Astrocyte of the spinal cord (primary cell): ENCODE measurements around the gene C16orf82.

Experiments
- DNase-seq: peaks from one replicate; pipeline ENCODE4 v3.0.0; 2011; ENCODE audit warnings: low read depth, low spot score
- H3K4me3 ChIP-seq: 2 replicates; pipeline ENCODE4 v1.5.1; 2011; ENCODE audit warnings: low read depth, mild to moderate bottlenecking, low read length, moderate library complexity
- in situ Hi-C: cut with HindIII; loops from 2 replicates; pipeline ENCODE4 v1.10.0; 2017; ENCODE audit warnings: low sequenced_read_pairs
- TF ChIP-seq, protein P1 (sequence below): IDR thresholded peaks from 2 replicates; pipeline ENCODE4 v1.5.1; 2012; ENCODE audit warnings: low read depth, mild to moderate bottlenecking, low read length, inconsistent platforms

The C16orf82 gene

DNA sequence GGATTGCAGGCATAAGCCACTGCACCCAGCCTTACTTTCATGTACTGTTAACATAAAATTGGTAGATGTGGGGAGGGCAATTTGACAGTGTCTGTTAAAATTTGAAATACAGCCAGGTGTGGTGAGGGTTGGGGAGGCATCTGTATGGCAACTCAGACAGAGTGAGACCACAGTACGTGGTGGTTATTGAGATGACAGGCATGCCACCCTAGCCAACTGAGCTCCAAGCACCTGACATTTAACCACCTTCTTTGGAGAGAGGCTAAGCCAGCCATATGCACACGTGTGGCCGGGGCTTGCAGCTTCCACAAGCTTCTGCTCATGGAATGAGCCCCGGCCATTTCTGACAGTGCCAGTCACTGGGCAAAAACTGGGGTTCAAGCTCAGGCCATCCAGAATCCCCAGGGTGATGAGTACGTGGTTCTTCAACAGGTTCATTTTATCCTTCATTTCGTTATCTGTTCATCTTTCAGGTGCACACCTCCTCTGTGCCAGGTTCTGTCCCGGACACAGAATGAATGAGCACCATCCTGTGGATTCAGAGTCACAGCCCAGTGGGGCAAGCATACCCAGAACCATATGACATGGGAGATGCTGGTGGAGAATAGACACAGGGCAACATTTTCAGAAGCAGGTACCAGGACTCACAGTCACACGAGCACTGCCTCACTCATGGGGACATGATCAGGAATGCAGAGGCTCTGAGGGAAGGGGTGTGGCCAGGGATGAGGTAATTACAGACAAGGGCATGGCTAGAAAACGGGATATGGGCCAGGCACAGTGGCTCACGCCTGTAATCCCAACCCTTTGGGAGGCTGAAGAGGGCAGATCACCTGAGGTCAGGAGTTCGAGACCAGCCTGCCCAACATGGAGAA is 36.2 kb downstream of the C16orf82 start:
- H3K4me3 ChIP-seq, result no peak overlapping the region
- in situ Hi-C loops, result no loop called here
- TF ChIP-seq, protein P1, sequence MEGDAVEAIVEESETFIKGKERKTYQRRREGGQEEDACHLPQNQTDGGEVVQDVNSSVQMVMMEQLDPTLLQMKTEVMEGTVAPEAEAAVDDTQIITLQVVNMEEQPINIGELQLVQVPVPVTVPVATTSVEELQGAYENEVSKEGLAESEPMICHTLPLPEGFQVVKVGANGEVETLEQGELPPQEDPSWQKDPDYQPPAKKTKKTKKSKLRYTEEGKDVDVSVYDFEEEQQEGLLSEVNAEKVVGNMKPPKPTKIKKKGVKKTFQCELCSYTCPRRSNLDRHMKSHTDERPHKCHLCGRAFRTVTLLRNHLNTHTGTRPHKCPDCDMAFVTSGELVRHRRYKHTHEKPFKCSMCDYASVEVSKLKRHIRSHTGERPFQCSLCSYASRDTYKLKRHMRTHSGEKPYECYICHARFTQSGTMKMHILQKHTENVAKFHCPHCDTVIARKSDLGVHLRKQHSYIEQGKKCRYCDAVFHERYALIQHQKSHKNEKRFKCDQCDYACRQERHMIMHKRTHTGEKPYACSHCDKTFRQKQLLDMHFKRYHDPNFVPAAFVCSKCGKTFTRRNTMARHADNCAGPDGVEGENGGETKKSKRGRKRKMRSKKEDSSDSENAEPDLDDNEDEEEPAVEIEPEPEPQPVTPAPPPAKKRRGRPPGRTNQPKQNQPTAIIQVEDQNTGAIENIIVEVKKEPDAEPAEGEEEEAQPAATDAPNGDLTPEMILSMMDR, result no peak
- no peak for DNase-seq

DNA sequence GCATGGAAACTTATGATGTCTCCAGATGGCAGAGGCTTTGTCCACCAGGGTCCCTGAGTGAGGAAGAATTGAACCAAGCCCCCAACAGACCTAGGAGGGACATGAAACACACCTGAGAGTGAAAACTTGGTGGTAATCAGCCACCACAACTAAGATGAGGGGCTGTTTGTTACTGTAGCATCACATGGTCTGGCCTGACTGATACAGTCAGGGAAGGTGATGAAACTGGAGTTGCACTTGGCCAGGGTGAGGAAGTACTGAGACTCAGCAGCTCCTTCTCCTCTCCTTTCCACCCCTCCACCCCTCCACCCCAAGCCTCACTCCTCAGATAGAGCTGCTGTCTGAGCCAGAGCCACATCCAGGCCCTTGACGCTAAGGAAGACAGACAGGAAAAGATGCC is 37.2 kb downstream of the C16orf82 start:
- TF ChIP-seq, protein P1, result no peak
- in situ Hi-C loops, result no loop called here
- DNase-seq, result no peak
- no peak overlapping the region for H3K4me3 ChIP-seq

DNA sequence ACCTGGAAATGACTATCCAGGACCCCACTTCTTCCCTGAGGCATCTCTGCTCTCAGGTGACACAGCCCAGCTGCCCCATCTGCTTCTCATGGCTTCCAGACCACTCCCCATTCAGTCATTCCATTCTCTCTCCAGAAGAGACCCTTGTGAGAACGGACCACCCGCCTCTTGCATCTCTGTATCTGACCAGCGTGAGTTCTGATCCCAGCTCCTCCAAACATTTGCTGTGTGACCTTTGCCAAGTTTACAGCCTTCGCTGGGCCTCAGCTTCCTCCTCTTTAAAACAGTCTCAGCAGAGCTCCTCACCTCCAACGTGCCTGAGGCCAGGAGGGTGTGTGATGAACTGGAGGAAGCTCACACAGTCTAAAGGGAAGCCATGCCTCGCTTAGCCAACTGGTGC is 39.6 kb downstream of the C16orf82 start:
- no peak for DNase-seq
- TF ChIP-seq, protein P1, result no peak

DNA sequence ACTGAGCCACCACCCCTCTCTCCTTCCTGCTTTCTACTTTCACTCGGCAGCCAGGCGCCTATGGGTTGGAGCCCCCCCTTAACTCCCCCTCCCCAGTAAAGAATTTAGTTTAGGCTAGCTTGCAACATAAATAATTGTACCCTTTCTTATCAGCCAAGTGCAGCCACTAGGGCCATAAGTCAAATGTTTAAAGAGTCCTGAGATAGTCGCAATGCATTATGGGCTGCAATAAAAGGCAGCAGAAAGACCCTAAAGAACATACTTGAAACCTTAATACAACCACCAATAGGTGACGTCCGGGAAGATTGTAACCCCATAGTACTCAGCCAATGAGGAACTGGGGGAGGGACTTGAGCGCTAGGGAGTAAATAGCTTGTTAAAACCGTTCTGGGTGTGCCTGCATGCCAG is 40.5 kb downstream of the C16orf82 start:
- in situ Hi-C loops, result no loop called here
- no peak for DNase-seq
- no peak overlapping the region for H3K4me3 ChIP-seq
- TF ChIP-seq, protein P1, result no peak

More for the DNA sequence above, 39.6 kb downstream of the C16orf82 start:
- no peak overlapping the region for H3K4me3 ChIP-seq
- in situ Hi-C loops, result no loop called here

DNA sequence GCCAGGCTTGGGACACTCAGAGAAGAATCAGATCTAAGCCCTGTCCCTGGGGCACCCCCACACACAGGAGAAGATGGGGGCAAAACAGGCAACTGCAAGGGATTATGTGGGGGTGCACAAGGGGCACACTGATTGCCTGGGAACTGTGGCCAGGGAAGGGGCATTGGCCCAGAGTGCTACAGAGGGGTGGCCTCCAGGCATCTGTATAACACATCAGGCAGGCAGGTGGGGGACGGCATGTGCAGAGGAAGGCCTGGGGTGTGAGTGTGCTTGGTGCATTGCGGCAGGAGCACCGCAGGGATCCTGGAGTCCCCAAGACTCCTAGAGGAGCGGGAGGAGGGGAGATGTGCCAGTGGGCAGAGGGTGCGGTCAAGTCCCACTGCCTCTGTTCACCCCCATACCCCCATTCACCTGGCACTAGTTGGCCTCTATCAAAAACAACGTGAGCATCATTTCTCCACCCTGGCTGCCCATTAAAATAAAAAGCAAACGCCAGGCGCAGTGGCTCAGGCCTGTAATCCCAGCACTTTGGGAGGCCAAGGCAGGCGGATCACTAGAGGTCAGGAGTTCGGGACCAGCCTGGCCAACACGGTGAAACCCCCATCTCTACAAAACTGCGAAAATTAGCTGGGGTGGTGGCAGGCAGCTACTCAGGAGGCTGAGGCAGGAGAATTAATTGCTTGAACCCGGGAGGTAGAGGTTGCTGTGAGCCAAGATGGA is 41.5 kb downstream of the C16orf82 start:
- H3K4me3 ChIP-seq, result no peak overlapping the region
- no peak for DNase-seq
- in situ Hi-C loops, result no loop called here
- TF ChIP-seq, protein P1, result no peak

DNA sequence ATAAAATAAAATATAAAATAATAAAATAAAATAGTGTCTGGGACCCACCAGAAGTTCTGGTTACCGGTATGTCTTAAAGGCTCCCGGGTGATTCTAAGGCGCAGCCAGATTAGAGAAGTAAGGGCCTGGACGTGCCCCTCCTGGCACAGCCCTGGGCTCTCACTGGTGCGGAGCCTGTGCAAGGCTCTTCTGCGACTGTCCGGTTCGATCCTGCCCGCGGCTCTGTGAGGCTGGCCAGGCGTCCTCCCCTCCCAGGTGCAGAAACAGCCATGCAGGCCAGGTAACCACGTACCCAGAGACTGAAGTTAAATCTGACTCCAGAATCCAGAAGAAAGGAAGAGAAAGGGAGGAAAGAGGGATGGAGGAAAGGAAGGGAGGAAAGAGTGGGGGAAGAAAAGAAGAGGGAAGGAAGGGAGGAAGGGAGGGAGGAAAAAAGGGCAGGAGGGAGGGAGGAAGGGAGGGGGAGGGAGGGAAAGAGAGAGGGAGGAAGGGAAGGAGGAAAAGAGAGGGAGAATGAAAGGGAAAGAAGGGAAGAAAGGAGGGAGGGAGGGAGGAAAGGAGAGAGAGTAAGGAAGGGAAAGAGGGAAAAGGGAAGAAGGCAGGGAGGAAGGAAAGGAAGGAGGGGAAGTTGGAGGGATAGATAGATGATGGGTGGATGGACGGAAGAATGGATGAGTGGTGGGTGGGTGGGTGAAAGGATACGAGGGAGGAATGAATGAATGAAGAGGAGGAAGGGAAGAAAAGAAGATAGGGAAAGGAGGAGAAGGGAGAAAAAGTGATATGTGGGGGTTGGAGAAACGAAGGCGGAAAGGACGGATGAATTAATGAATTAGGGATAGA is 42.3 kb downstream of the C16orf82 start:
- H3K4me3 ChIP-seq, result no peak overlapping the region
- in situ Hi-C loops, result no loop called here
- TF ChIP-seq, protein P1, result no peak
- DNase-seq, result no peak
